Sigmoid colon (tissue), 7 donors: ENCODE data around the gene SDK2. TPM values are rescaled to one million over a fixed set of nuclear protein-coding genes. Genes with fewer than 3 reads are reported as not detected.

Source experiments
- DNase-seq: peaks from one replicate; pipeline ENCODE4 v3.0.0-alpha.2; 2019
- H3K27ac ChIP-seq, 4 donors: fragments of 200-600 bp; sonication (generic); one replicate each; pipeline ENCODE4 v1.5.1; 2016 to 2019; ENCODE audit warnings: mild to moderate bottlenecking in 1 of 4
- H3K27me3 ChIP-seq, 3 donors: fragments of 200-600 bp; sonication (generic); one replicate each; pipeline ENCODE4 v1.5.1; 2019; ENCODE audit warnings: mild to moderate bottlenecking in 1 of 3
- H3K36me3 ChIP-seq, 4 donors: fragments of 200-600 bp; sonication (generic); one replicate each; pipeline ENCODE4 v1.5.1; 2016 to 2019
- H3K4me1 ChIP-seq, 4 donors: fragments of 200-600 bp; sonication (generic); one replicate each; pipeline ENCODE4 v1.5.1; 2017 to 2019
- H3K4me3 ChIP-seq, 4 donors: fragments of 200-600 bp; sonication (generic); one replicate each; pipeline ENCODE4 v1.5.1; 2017 to 2019; ENCODE audit warnings: mild to moderate bottlenecking in 2 of 4, moderate library complexity in 1 of 4
- H3K9me3 ChIP-seq, 4 donors: fragments of 200-600 bp in 3 of 4; sonication (generic) in 3 of 4; one replicate each; pipeline versions ENCODE4 v1.5.1 to v1.6.1; 2013 to 2019
- CTCF ChIP-seq, 4 experiments: fragments of 450-650 bp in 3 of 4; fragments of 200-600 bp in 1 of 4; IDR thresholded peaks; one replicate each; pipeline ENCODE4 v1.5.1; 2016 to 2019; ENCODE audit warnings: antibody characterized with exemption in 4 of 4, mild to moderate bottlenecking in 3 of 4, moderate library complexity in 2 of 4
- EP300 ChIP-seq, 4 donors: sonication (generic); formaldehyde crosslinking; IDR thresholded peaks; one replicate each; pipeline ENCODE4 v1.6.1; 2017; ENCODE audit warnings: antibody characterized with exemption in 4 of 4
- POLR2A ChIP-seq, 2 donors: fragments of 450-650 bp; IDR thresholded peaks; one replicate each; pipeline ENCODE4 v1.6.1; 2016; ENCODE audit warnings: antibody characterized with exemption in 2 of 2, mild to moderate bottlenecking in 2 of 2, moderate library complexity in 2 of 2
- POLR2AphosphoS5 ChIP-seq, 4 donors: sonication (generic); formaldehyde crosslinking; IDR thresholded peaks; one replicate each; pipeline ENCODE4 v1.6.1; 2017; ENCODE audit warnings: antibody characterized with exemption in 4 of 4
- WGBS, 2 donors: extraction: QIAGEN DNeasy Blood & Tissue Kit; methylation state at CpG; one replicate each; pipeline ENCODE4 v1.1.7; 2013; 5-methylcytosine and 5-hydroxymethylcytosine counted together
- intact Hi-C: fragments of 100-400 bp; cut with DNase I; formaldehyde crosslinking; loops from one replicate; pipeline ENCODE4 v1.15.1; 2023
- polyA plus RNA-seq, 3 donors: library from polyadenylated mRNA; stranded (reverse); fragments of 200-250 nt; gene quantifications; one replicate each; pipeline ENCODE4 v1.2.3, GENCODE V29; 2013
- total RNA-seq, 4 donors: library from RNA; depleted of rRNA; stranded (reverse); fragments of >200 nt; gene quantifications; one replicate each; pipeline ENCODE4 v1.1.0, GENCODE V29; 2016
- donor health status: healthy with polysubstance abuse.
- donor health status: Bipolar disorder and iron deficiency.
- donor health status: healthy.

The SDK2 gene
- total and polyA plus RNA-seq, 7 donors: under 0.01 to 1.9 (median 0.71) TPM

DNA sequence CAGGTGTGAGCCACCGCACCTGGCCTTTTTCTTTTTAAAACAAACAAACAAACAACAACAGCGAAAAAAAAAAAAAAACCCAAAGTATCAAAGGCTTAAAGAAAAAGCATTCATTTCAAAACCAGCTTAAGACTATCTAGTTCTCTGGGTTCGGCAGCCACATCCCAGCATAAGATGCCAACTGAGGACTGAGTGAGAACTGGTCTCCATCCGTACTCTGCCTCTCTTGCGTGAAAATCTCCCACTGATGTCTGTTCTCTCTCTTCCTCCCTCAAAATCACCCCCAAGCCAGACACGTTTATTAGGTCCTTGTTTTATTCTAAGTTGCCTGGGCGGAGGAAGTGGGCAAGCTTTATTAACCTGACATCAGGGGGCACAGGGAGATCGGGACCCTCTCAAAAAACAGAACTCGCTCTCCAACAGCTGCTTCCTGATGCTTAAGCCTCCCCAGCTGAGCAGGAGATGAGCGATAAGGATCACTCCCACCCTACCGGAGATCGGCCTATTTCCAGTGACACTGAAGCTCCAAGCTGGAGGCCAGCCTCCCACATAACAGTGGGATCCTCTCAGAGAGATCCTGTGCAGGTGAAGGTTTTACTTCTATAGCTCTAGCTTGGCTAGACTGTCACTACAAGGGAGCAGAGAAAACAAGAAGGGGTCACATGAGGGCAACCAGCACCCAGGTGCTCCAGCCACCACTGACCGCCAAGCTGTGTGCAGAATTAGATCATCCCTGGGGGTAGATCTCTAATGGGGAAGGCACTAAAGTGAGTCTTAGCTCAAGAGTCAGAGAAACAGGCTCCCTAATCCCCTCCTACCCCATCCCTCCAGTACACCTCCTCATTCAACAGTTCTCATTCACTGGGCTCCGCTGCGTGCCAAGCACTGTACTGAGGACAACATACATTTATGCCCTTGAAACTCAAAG, 346.0 kb downstream of the SDK2 start:
- H3K4me3 ChIP-seq: peak overlapping the region in 1 of 4 donors; percentile 13
- no peak for TF ChIP-seq CTCF (IDR thresholded peaks at IDR 0.05)
- TF ChIP-seq EP300 (IDR thresholded peaks at IDR 0.05): no peak
- TF ChIP-seq POLR2A (IDR thresholded peaks at IDR 0.05): no peak
- TF ChIP-seq POLR2AphosphoS5 (IDR thresholded peaks at IDR 0.05): no peak
- peak overlapping the region in 3 of 4 donors; percentile 68 to 100 (median 80) for H3K27ac ChIP-seq
- H3K27me3 ChIP-seq: no peaks in the 10 kb centered on the region
- H3K4me1 ChIP-seq: peaks cover 0 to 86% (median 75%) of the 10 kb centered on the region in 4 donors
- no peaks in the 10 kb centered on the region for H3K9me3 ChIP-seq
- intact Hi-C loops: no loop called here
- no peaks in the 10 kb centered on the region for H3K36me3 ChIP-seq
- DNase-seq: no peak
- 60 to 81% methylated on average over 15 of the region's 15 CpGs for WGBS, 2 donors

GRCh38 chr17:73293480-73293911, 350.7 kb downstream of the SDK2 start:
- H3K4me3 ChIP-seq: no peak overlapping the region
- H3K36me3 ChIP-seq: no peaks in the 10 kb centered on the region
- DNase-seq: peak; percentile 92
- peaks cover 0 to 90% (median 82%) of the 10 kb centered on the region in 4 donors for H3K4me1 ChIP-seq
- no peaks in the 10 kb centered on the region for H3K9me3 ChIP-seq
- peak overlapping the region; percentile 76 to 100 (median 86) for H3K27ac ChIP-seq
- TF ChIP-seq EP300 (IDR thresholded peaks at IDR 0.05) (peak in 1 of 4 donors; percentile 62), POLR2AphosphoS5 (IDR thresholded peaks at IDR 0.05) (peak; percentile 43 to 74 (median 64)), CTCF (IDR thresholded peaks at IDR 0.05) (no peak), POLR2A (IDR thresholded peaks at IDR 0.05) (no peak)
- intact Hi-C loops: no loop called here
- 71 to 76% methylated on average over 9 of the region's 9 CpGs for WGBS, 2 donors
- no peaks in the 10 kb centered on the region for H3K27me3 ChIP-seq

- Histone ChIP-seq H3K4me3 (no peak overlapping the region), H3K9me3 (no peaks in the 10 kb centered on the region), H3K27ac (peak overlapping the region; percentile 76 to 100 (median 86)), H3K27me3 (no peaks in the 10 kb centered on the region), H3K36me3 (no peaks in the 10 kb centered on the region), H3K4me1 (peaks cover 0 to 90% (median 82%) of the 10 kb centered on the region in 4 donors)
- TF ChIP-seq EP300 (IDR thresholded peaks at IDR 0.05) (no peak), CTCF (IDR thresholded peaks at IDR 0.05) (no peak), POLR2A (IDR thresholded peaks at IDR 0.05) (no peak), POLR2AphosphoS5 (IDR thresholded peaks at IDR 0.05) (no peak)
- DNase-seq: no peak
- 66 to 80% methylated on average over 11 of the region's 11 CpGs for WGBS, 2 donors
- intact Hi-C loops: no loop called here
These were observed 351.2 kb downstream of the SDK2 start for GRCh38 chr17:73293031-73293430.

GRCh38 chr17:73292031-73292531, 352.2 kb downstream of the SDK2 start:
- no peaks in the 10 kb centered on the region for H3K27me3 ChIP-seq
- TF ChIP-seq POLR2A (IDR thresholded peaks at IDR 0.05) (no peak), POLR2AphosphoS5 (IDR thresholded peaks at IDR 0.05) (peak; percentile 18 to 50 (median 39)), CTCF (IDR thresholded peaks at IDR 0.05) (no peak), EP300 (IDR thresholded peaks at IDR 0.05) (no peak)
- peak; percentile 87 for DNase-seq
- peak overlapping the region in 1 of 4 donors; percentile 12 for H3K4me3 ChIP-seq
- intact Hi-C loops: no loop called here
- 75 to 78% methylated on average over 12 of the region's 12 CpGs for WGBS, 2 donors
- H3K36me3 ChIP-seq: no peaks in the 10 kb centered on the region
- H3K4me1 ChIP-seq: peaks cover 0 to 90% (median 86%) of the 10 kb centered on the region in 4 donors
- peak overlapping the region; percentile 76 to 100 (median 86) for H3K27ac ChIP-seq
- no peaks in the 10 kb centered on the region for H3K9me3 ChIP-seq
